Measurements from ENCODE around the gene ANK3.

The ANK3 gene

DNA sequence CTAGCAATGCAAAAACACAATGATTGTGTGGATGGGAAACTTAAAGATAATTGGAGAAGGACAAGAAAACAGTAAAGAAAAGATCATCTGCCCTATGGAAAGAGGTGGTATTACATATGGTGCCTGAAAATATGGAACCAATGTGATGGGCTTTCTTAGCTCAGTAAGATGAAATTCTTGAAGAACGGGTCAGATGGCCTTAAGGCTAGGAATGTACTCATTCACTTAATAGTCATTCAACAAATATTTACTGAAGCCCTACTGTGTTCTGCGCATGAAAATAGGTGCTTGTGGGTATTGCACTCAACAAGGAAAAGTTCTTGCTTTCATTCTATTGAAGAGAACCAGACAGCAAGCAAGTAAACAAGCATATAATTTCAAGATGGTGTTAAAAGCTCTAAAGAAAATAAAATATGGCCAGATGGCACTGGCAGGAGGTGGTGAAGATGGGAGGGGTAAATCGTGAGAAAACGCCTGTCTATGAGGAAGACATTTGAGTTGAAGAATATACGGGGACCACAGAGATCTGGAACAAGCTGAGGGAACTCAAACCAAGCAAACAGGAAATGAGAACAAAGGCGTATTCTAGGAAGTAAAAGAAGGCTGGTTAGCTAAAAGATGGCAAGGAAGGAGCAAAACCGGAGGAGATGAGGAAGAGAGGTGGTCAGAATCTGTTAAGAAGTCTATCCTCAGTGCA, 179.7 kb downstream of the ANK3 start:
- DNase-seq: no peak

DNA sequence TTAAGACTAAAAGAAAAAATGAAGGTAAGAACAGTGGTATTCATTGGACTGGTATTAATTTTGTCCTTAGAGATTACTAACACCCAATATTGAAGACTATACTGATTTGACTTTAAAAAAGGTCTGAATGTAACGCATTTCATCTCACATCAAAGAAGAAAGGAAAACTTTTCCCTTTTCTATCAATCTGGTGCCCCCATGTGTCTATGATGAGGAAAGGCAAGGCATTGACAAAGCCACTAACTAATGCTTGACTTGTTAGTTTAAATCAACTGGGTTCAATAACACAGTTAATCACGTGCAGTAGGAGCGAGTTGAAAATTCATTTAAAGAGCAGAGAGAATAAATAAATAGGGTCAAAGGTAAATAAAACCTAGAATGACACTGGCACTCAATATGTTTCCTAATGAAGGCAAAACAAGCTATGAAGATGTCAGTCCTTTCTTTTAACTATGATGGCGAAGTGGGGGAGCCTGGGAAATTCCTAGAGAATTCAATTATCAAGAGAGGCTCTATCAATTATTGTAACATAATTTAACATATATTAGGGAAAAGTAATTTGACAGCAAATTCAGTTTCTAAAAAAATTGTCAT, 180.9 kb downstream of the ANK3 start:
- peak; percentile 17 to 33 for DNase-seq

DNA sequence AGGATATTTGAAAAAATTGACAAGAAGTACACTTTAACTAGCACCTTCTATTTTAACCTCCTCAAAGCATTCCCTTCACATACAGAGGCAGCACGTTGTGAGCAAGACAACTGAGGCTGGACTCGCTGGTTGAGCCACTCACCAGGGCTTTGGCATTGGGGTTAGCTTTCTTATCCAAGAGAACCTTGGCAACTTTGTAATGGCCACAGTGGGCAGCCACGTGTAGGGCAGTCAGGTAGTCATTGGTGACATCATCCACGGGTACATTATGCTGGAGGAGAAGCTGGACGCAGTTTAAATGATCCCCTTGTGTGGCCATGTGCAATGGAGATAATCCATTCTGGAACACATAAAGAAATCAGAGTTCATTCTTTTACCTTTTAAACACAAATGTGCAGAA, 181.8 kb downstream of the ANK3 start:
- no peak for DNase-seq

- no peak for DNase-seq
Observed at GRCh38 chr10:60206735-60207134, 182.9 kb downstream of the ANK3 start.

DNA sequence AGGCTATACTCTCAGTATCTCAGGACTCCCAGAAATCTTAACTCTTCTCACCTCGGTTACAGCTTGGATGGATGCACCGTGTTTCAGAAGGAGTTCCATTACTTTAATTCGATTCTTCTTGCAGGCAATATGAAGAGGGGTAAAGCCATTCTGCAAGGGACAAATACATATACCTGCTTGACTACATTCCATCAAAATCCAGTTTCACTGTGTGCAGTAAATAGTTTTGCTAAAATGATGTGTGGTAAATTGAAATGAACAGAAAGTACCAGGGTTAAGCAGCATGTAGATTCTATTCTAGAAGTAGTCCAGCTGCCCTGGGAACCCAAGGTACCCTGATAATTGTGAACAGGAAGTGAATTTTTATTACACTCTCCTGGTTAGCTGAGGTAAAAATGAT, 183.9 kb downstream of the ANK3 start:
- no peak for DNase-seq

DNA sequence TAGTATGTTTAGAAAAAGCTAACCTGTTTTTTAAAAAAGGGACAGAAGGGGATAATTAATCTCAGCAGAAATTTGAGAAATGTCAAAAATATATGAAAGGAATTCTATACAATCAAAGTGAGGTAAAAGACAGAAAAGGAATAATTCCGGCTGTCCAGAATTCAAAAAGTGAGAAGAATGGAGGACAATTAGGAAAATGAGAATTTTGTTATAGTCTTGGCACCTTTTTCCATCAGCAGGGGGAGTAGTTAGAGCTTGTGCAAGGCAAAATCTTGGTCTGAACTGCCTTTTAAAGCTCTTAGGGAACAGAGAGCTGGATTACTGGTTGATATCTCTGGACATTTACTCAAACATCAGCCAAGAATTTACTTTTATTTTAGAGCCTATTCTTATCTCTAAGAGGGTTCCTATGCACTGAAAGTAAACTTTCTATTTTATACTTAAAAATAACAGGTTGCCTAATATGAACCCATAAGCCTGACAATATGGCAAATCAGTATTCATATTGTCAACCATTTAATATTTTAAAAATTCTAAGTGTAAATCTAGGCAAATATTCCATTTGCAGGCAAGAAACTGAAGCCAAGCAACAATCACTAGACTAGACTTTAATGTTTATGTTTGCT, 185.6 kb downstream of the ANK3 start:
- peak; percentile 17 to 26 for DNase-seq

GRCh38 chr10:60200682-60201053, 189.0 kb downstream of the ANK3 start:
- DNase-seq: no peak

- DNase-seq: no peak
Observed at GRCh38 chr10:60200012-60200681, 189.5 kb downstream of the ANK3 start.

DNA sequence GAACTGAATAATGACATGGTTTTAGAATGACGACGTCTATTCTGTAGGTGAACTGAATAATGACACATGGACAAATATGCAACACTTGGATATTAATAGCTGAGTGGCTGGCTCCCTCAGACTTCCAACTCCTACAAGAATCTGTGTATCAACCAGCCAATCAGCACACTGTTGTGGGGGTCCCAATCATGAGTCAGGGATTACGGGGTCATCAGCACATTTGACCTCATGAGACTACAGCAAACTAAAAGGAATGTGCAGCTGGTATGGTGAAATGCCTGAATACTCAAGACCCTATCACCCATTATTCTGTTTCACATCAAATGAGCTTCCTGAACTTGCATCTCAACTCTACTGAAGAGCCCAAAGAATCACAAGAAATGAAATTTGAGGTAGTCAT, 192.5 kb downstream of the ANK3 start:
- no peak for DNase-seq

DNA sequence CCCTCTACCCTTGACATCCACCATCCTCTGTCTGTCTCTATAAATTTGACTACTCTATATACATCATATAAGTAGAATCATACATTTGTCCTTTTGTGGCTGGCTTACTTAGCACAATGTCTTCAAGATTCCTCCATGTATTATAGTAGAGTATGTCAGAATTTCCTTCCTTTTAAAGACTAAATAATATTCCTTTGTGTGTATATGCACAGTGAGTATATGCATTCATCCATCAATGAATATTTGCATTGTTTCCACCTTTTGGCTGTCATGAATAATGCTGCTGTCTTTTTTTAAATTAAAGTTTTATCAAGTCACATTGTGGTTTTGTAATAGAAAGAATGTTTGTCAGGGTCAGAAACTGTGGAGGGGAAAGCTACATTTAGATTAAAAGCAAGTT, 195.3 kb downstream of the ANK3 start:
- no peak for DNase-seq

- DNase-seq: no peak
Observed at GRCh38 chr10:60192946-60193345, 196.7 kb downstream of the ANK3 start.

DNA sequence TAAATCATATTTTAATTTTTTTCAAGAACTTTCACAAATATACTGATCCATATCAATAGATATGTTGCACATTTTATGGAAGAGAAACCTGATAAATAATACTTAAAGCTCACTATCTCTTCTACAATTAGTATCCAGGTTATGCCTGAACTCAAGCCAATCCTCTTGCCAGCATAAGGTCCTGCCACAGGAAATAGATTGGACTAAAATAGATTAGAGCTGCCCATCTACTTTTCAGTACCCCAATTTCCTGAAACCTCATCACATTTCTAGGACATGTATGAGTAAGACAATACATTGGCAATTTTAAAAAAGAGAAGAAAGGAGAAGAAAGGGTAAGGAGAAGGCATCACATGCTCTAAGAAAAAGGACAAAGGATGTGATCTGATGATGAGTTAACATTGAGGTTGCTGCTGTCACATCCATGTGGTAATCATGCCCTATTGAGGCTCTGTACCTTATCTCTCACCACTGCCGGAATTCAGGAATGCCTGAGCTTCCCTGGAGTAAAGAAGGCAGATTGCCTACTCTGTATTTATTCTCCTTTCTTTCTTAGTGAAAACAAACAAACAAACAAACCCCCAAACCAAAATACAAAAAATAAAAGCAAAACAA, 199.7 kb downstream of the ANK3 start:
- DNase-seq: no peak

GRCh38 chr10:60188548-60188947, 201.1 kb downstream of the ANK3 start:
- no peak for DNase-seq

DNA sequence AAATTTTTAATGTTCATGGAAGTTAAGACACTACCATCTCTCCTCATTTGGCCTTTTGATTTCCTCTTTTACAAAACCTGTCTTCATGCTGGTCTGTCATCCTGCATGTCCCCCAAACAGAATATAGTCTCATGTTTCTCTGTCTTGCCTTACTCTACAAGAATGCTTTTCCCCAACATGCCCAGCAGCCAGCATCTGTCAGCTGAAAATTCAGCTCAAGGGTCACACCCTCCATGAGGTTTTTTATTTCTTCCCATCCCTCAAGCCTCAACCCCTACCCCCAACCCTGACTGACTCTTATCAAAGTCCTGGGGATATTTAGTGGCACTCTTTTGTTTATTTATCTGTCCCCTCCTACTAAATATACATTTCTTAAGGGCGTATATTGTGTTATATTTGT, 202.0 kb downstream of the ANK3 start:
- no peak for DNase-seq

DNA sequence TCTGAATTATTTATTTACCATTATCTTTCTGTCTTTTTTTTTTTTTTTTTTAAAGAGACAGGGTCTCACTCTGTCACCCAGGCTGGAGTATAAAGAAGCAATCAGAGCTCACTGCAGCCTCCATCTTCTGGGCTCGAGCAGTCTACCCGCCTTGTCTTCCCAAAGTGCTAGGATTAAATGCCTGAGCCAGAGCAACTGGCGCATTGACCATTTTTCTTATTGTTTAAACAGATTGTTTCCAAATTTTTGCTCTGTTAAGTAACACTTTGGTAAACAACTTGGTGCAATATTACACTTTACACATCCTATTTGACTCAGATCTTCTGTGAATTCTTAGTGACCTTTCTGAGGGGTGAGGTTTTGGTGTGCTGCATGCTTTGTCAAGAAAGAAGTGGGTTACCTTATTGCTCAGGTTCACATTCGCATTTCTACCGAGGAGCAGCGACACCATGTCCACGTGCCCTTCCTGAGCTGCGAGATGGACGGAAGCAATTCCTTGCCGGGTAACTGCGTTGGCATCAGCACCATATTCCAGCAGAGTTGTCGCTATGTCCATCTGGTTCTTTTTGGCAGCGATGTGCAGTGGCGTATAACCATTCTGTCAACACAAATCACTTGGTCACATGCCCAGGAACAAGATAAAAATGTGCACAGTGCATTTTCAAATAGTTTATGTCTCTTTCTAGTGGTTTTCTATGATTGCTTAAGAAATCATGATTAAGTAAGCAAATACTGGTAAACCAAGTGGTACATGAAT, 203.2 kb downstream of the ANK3 start:
- no peak for DNase-seq

DNA sequence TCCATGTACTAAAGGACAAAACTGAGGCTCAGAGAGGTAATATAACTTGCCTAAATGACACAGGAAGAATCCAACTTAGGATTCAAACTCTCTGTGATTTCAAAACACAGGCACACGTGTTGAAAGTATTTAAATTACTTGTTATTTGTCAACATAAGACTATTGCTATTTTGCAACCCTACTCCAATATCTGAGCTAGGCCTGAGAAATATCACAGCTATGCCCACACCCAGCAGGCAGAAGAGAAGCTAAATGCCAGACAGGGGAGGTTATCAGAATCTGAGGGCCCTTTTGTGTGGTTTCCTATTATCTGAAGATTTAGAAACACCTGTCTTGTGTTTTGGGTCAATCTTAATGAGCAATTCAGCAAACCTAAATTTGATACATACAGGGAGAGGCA, 204.3 kb downstream of the ANK3 start:
- no peak for DNase-seq

DNA sequence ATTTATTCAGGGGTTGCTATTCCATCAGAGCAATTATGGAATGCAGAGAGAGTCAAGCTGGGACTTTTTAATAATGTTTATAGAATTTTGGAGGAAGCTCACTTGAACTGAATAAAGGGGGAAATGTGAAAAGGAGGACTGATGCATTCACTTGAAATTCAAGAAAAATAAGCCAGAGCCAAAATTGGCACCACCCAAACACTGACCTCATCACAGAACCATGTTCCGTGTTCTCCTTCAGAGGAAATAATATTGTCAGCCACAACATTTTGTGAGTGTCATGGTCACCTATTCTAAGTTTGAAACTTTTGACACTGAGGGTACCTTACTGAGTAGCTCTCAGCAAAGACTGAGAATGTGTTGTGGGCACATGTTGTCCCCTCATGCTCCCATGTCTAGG, 207.0 kb downstream of the ANK3 start:
- DNase-seq: no peak

DNA sequence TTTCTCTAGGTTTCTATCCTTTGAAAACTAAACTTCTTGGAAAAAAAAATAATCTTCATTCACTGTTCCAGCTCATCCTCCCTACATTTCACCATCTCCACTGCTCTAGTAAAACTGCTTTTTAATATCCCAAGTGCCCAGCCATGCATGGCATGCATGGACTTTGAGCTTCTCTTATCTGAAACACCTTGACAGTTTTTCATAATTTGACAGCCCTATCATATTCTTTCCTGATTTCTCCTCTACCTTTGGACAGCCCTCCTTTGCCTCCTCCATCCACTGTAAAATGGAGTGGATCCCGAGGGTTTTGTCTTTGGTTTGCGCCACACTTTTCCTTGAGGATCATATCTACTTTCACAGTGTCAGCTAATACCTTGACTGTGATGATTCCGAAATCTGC, 212.8 kb downstream of the ANK3 start:
- no peak for DNase-seq

DNA sequence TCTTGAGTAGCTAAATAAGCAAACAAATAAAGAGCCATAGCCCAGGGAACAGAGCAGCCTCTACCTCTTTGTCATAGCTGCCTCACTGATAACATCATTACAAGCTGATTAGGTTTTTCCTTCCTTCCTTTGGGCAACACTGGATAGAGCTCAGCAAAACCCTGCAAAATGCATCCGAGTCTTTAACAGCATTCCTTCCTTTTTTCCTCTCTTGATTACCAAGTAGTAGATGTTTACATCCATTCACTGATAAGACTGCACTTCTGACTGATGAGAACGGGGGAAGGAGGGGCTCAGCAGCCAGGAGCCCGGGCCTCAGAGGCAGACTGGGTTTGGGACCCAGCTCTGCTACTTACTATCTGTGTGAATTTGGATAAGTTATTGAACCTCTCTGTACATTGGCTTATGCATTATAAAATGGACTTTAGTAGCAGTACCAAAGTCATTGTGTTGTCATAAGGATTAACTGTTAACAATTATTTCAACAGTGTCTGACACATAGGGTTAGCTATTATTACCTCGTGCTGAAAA, 214.2 kb downstream of the ANK3 start:
- no peak for DNase-seq

DNA sequence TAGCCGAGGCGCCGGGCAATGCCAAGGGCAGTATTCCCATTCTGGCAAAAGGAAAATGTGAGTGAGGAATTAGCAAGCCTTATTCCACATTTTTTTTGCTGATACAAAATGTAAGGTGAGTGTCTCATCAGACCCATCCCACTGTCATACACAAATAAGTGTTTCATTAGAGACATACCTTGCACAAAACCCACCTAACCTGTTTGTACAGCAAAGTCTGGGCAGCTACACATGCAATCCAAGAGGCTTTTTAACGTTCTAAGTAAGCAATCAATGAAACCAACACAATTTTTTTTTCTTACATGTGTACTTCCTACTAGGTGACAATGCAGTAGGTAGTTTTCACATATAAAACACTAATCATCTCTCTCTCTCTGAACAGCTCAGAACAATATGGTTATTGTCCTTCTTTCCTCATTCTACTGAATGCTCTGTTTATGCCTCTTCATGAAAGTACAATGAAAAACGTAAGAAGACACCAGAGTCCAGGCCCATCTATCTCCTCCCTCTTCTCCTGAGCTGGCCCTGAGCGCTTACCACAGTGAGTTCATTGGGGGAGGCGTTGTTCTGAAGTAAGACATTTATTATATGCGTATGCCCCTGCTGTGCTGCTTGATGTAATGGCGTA, 217.2 kb downstream of the ANK3 start:
- no peak for DNase-seq

GRCh38 chr10:60171436-60172013, 218.2 kb downstream of the ANK3 start:
- DNase-seq: no peak

- no peak for DNase-seq
Observed at GRCh38 chr10:60170250-60170649, 219.4 kb downstream of the ANK3 start.

All from AML-193 (cell line).